B cell (primary cell): ENCODE data around the gene RPTOR.

ENCODE experiments used
- EZH2 ChIP-seq: IDR thresholded peaks from 2 replicates; pipeline ENCODE4 v1.6.1; 2012; ENCODE audit warnings: borderline replicate concordance, low read depth, mild to moderate bottlenecking, moderate library complexity, low read length; ENCODE audit not compliant: insufficient read depth, poor library complexity, severe bottlenecking
- TF ChIP-seq, protein P1 (sequence below): fragments of 200-600 bp; IDR thresholded peaks from one replicate; pipeline ENCODE4 v1.8.0; 2022; ENCODE audit warnings: antibody characterized with exemption, mild to moderate bottlenecking

DNA sequence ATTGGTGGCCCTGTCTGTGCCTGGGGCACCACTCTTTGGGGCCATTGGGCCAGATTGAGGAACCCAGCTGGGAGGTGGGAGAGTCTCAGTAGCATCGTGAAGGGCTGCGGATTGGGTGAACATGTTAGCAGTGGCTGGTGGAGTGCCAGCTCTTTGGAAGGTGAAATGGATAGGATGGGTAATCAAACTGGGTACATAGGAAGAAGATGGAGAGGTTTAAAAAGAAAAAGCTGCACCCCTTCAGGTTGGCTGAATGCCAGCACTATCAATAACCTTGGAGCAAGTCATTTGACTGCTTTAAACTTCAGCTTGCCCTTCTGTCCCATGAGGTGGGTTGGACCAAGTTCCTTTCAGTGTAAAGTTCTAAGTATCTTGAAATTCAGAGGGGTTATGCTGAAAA is 95.0 kb downstream of the RPTOR start:
- TF ChIP-seq EZH2 = no peak
- TF ChIP-seq, protein P1, sequence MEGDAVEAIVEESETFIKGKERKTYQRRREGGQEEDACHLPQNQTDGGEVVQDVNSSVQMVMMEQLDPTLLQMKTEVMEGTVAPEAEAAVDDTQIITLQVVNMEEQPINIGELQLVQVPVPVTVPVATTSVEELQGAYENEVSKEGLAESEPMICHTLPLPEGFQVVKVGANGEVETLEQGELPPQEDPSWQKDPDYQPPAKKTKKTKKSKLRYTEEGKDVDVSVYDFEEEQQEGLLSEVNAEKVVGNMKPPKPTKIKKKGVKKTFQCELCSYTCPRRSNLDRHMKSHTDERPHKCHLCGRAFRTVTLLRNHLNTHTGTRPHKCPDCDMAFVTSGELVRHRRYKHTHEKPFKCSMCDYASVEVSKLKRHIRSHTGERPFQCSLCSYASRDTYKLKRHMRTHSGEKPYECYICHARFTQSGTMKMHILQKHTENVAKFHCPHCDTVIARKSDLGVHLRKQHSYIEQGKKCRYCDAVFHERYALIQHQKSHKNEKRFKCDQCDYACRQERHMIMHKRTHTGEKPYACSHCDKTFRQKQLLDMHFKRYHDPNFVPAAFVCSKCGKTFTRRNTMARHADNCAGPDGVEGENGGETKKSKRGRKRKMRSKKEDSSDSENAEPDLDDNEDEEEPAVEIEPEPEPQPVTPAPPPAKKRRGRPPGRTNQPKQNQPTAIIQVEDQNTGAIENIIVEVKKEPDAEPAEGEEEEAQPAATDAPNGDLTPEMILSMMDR = no peak
